Right renal cortex interstitium (tissue), 3 donors: Measurements from ENCODE around the gene REEP6. TPM values are rescaled to one million over a fixed set of nuclear protein-coding genes. Genes with fewer than 3 reads are reported as not detected.
"Not testable (repeated sequence)": the region's sequence is repeated elsewhere in the genome, so short reads cannot be mapped to it uniquely, and the experiment has no call there.

ENCODE experiments used
- DNase-seq, 3 donors: peaks; one replicate each; pipeline ENCODE4 v3.0.0-alpha.2; 2013; ENCODE audit warnings: low read depth in 3 of 3, low spot score in 2 of 3
- polyA plus RNA-seq, 3 donors: library from polyadenylated mRNA; unstranded; fragments of 120-200 nt; gene quantifications; one replicate each; pipeline ENCODE4 v1.2.1, GENCODE V29; 2013; ENCODE audit not compliant: insufficient read length in 3 of 3

Gene REEP6
- polyA plus RNA-seq, 3 donors: 9.0 to 16.3 (median 13.3) TPM

DNA sequence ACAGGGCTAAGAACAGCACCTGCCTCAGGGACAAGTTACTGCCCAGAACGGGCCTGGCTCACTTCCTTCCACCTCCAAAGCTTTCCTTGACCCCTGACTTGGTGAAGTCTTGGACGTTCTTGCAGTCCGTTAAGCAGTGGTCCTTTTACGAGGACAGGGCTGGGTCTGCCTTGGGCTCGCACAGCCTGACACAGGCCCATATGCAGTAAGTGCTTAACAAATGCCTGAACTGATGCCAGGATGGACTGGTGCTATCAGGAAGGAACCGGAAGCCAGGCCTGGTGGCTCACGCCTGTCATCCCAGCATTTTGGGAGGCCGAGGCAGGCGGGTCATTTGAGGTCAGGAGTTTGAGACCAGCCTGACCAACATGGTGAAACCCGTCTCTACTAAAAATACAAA is 31.1 kb downstream of the REEP6 start:
- no peak for DNase-seq

DNA sequence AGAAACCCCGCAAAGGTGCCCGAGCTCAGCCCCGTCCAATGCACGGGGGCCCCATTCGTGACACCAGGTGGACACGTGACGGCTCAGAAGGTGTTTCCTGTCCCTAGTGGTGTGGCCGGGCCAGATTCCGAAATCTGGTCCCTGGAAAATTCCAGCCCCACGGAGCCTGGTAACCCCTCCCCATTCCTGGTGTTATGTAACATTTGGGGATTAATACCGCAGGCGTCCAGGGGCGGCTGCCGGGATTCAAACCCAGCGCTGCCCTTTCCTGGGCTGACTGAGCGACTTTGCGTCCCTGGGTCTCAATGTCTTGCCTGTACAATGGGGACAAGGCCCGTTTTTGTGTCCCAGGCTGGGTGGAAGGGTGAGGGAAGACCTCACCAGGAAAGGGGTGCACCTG is 31.9 kb downstream of the REEP6 start:
- no peak for DNase-seq

DNA sequence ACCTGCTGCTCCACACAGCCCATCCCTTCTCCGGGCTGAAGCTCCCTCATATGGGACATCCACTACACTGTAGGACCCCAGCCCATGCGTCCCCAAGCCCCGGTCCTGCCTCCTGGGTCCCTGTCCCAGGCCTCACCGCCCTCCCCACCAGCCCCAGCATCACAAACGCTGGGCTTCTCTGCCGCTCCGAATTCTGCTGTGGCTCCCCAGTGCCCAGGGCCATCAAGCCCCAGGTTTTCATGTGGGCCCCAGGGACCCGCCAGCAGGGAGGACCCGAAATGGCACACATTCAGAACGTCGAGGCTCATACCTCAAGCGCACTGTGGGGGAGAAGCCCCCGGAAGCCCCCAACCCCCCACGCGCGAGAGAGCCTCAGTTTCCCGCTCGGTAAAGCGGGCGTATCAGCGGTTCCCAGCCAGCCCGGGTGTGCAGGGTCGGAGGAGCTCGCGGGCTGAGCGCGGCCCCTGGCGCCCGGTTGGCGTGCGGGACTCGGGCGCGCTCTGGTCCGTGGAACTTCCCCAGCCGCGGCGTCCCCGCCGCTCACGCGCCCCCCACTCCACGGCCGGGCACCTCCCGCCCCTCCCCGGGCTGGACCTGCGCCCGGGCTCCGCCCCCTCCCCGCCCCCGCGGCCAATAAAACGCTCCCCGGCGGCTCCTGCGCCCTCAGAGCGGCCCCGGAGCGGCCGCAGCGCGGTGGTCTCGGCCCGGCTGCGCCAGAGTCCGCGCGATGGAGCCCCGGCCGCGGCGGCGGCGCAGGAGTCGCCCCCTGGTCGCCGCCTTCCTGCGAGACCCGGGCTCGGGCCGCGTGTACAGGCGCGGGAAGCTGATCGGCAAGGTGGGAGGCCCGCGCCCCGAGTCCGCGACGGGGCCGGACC is 32.7 kb downstream of the REEP6 start, which contains the start of gene PLK5:
TSS of gene PLK5 (plus strand) at position 666 of the 875 bp plus-strand sequence. CDS start 2,920 bp downstream, outside the sequence.
- DNase-seq: no peak

DNA sequence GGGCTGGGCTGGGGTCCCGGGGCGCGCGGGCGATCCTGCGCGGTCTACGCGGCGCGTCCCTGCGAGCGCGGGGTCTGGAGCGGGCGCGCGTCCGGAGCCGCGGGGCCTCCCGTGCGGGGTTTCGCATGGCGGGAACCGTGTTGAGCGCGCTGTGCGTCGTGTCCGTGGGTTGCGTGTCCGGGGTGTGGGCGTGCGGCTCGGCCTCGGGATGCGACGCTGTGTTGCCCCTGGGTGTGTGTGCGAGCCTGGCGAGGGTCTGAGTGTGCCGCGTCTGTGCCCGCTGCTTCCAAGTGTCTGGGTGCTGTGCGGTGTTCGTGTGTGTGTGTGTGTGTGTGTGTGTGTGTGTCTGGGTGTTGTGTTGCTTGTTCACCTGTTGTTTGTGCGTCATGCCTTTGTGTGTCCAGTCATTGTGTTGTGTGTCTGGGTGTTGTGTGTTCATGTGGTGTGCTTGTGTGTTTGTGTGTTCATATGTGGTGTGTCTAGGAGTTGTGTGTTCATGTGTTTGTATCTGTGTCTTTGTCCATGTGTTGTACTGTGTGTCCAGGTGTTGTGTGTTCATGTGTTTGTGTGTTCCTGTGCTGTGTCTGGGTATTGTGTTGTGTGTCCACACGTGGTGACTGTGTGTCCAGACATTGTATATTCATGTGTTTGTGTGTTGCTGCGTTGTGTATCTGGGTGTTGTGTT is 33.4 kb downstream of the REEP6 start:
- DNase-seq: no peak

DNA sequence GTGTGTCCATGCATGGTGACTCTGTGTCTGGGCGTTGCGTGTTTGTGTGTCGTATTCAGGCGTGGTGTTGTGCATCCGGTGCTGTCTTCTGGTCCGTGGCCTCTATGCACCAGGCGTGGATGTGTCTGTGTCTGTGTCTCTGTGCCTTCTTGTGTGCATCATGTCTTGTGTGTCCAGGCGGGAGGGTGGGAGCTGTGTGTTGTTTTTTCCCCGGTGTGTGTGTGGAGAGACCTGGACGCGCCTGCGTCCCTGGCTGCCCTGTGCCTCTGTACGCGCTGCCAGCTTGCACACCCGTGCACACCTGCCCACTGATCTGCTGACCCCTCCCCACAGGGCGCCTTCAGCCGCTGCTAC is 34.0 kb downstream of the REEP6 start:
- DNase-seq: no peak

DNA sequence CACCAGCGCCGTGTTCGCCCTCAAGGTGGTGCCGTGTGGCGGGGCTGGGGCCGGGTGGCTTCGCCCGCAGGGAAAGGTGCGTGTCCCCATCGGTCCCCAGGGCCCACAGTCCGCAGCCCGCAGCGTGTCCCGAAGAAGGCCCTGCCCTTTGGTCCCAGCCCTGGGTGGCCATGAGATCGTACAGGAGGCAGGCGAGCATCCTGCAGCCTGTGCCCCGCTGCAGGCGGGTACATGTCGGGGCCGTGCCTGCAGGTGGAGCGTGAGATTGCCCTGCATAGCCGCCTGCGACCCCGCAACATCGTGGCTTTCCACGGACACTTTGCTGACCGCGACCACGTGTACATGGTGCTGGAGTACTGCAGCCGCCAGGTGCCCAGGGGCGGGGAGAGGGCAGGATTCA is 34.4 kb downstream of the REEP6 start:
- no peak for DNase-seq

DNA sequence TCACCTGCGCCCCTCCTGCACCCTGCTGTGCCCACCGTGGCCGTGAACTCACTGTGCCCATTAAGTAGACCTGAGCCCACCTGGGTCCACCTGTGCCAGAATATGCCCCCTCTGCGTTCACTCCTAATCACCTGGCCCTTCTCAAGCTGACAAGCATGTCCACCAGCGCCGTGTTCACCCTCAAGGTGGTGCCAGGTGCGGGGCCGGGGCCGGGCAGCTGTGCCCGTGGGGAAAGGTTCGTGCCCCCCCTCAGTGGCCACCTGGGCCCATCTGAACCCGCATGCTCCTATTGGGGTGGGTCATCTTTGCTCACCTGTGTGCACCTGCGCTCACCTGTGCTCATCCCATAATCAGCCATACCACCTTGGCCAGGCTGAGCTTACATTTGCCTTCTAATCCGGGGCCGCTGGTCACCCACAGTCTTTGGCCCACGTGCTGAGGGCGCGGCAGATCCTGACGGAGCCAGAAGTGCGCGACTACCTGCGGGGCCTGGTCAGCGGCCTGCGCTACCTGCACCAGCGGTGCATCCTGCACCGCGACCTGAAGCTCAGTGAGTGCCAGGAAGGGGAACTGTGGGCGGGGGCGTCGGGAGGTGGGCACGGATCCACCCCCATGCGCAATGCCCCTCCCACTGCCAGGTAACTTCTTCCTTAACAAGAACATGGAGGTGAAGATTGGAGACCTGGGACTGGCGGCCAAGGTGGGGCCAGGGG is 35.2 kb downstream of the REEP6 start:
- no peak for DNase-seq

DNA sequence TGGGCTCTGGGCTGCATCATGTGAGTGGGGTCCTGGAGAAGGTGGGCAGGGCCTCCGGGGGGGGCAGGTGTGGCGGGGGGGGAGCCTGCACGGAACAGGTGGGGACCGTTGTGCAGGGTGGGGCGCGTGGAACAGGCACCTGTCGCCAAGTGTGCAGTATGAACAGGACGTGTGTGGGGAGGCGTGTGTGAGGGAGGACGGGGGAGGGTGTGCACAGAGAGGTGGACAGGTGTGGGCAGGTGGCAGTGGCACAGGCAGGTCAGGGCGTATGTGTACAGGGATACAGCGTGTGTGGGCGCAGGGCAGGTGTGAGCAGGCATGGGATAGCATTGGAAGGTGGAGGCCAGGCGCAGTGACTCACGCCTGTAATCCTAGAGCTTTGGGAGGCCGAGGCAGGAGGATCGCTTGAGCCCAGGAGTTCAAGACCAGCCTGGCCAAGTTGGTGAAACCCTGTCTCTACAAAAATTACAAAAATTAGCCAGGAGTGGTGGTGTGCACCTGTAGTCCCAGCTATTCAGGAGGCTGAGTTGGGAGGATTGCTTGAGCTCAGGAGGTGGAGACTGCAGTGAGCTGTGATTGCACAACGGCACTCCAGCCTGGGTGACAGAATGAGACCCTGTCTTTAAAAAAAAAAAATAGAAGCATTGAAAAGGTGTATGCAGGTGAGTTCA is 36.1 kb downstream of the REEP6 start:
- DNase-seq: no peak

DNA sequence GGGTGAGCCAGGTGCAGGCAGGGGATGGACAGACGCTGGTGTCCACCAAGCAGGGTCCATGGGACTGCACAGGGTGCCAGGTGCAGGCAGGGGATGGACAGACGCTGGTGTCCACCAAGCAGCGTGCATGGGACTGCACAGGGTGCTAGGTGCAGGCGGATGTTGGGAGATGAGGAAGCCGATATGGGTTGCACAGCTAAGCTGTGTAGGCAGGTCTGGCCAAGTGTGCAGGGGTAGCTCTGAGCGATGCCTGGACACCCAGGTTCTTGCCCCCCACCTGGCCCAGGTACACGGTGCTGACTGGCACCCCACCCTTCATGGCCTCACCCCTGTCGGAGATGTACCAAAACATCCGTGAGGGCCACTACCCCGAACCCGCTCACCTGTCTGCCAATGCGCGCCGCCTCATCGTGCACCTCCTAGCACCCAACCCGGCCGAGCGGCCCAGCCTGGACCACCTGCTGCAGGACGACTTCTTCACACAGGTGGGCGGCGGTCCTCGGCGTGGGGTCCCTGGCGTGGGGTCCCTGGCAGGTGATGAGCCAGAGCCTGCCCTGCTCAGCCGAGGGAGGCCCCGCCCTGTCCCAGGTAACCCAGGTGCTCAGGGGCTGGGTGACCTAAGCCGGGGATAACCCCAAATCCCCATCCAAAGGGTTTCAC is 36.8 kb downstream of the REEP6 start:
- DNase-seq: no peak

DNA sequence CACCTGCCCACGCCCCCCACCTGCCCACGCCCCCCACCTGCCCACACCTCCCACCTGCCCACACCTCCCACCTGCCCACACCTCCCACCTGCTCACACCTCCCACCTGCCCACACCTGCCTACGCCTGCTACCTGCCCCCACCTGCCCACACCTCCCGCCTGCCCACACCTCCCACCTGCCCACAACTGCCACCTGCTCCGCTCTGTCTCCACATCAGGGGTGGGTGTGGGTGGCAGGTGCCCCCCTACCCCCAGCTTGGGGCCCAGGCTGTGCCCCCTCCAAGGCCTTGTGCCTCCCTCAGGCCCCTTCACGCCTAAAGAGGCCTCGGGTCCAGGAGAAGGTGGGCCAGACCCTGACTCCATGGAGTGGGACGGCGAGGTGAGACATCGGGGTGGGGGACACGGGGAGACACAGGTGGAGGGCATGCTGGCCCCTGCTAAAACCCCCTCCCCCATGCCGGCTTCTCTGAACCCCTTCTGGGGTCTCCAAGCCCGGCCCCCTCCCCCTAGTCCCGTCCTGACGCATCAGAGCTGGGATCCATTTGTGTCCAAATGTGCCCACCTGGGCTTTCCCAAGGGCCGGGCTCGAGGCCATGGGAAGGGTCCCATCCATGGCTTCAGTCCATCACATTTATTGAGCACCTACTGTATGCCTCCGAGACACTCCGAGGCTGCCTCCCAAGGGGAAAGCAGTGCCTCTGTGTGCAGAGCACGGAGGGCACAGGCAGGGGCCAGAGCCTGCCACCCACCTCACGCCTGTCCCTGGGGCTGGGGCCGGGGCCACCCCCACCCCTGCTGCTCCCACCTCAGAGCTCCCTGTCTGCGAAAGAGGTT is 37.8 kb downstream of the REEP6 start:
- no peak for DNase-seq

DNA sequence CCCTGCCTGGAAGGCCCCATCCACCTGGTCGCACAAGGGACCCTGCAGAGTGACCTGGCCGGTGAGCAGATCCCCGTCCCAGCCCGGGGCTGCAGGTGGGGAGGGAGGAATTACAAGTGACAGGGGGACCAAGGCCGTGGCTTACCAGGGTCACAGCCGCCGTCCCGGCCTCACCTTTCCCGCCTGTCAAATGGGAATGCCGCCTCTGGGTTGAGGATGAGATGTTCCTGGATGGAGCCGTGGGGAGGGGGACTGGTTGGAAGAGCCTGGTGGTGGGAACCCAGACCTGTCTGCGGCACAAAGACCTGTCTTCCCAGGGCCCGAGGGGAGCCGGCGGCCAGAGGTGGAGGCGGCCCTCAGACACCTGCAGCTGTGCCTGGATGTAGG is 38.4 kb downstream of the REEP6 start:
- no peak for DNase-seq

DNA sequence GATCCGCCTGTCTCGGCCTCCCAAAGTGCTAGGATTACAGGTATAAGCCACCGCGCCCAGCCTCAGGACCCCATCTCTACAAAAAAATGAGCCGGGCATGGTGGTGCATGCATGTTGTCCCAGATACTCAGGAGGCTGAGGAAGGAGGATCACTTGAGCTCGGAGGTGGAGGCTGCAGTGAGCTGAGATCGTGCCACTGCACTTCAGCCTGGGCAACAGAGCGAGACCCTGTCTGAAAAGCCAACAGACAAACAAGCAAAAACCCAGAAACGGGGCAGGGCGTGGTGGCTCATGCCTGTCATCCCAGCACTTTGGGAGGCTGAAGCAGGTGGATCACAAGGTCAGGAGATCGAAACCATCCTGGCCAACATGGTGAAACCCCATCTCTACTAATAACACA is 39.9 kb downstream of the REEP6 start:
- not testable (repeated sequence) for DNase-seq

DNA sequence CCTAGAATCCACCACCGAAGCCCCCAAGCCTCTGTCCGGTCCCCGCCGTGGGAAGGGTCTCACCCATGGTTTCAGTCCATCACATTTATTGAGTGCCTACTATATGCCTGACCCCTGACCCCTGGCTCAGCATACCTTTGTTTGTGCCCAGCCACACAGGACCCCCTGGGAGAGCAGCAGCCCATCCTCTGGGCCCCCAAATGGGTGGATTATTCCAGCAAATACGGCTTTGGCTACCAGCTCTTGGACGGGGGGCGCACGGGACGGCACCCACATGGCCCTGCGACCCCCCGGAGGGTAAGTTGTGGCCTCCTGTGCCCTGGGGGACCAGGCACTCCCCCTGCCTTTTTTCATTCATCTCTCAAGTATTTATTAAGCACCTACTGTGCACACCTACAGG is 40.6 kb downstream of the REEP6 start:
- DNase-seq: no peak

DNA sequence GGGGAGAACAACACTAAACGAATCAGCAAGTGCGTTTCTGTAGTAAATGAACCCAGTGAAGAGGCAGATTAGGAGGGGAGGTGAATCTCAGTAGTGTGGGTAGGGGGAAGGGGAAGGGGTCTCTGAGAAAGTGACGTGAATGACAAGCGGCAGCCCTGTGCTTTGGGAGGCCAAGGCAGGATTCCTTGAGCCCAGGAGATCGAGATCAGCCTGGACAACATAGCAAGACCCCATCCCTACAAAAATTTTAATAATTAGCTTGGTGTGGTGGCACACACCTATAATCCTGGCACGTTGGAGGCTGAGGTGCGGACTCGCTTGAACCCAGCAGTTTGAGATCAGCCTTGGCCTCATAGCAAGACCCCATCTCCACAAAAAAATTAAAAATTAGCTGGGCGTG is 41.0 kb downstream of the REEP6 start:
- no peak for DNase-seq

DNA sequence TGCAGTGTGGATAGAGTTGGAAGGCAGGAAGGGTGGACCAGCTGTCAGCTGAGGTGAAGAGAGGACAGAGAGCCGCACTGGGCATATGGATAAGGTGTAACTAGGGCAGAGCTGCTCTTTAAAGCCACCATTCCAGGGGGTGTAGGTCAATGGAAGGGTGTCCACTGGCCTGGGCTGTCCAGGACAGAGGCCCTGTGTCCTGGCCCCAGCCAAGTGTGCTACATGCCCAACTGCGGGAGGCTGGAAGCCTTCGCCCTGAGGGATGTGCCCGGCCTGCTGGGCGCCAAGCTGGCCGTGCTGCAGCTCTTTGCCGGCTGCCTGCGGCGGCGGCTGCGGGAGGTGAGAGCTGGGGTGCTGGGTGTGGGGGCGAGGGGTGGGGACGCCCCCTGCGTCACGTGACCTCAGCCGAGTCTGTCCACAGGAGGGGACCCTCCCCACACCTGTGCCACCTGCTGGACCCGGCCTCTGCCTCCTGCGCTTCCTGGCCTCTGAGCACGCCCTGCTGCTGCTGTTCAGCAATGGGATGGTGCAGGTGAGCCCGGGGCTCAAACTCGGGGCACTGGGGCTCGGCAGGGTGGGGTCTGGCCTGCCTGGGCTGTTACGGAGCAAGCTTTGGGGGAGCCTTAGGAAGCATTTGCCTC is 42.6 kb downstream of the REEP6 start:
- no peak for DNase-seq

DNA sequence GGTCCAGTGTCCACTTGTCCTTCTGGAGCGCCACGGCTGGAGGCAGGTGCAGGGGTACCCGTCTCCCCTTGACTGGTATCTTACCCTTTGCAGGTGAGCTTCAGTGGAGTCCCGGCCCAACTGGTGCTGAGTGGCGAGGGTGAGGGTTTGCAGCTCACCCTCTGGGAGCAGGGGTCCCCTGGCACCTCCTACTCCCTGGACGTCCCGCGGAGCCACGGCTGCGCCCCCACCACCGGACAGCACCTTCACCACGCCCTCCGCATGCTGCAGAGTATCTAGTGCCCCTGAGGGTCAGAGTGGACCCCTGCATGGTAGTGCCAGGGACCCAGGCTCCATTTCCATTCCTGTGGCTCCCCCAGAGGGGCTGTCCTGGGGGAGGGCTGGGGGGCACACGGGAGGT is 44.0 kb downstream of the REEP6 start:
- DNase-seq: no peak

DNA sequence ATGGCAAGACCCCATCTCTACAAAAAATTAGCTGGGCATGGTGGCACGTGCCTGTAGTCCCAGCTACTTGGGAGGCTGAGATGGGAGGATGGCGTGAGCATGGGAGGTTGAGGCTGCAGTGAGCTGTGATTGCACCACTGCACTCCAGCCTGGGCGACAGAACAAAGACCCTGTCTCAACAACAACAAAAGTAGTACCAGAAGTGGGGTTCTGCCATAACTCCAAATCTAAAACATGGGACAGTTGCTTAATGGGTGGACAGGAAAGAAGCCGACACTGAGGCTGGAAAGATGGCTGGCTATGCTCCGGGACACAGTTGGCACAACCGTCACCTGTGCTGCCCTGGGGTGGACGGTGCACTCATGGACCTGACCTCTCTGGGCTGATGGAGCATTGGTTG is 44.7 kb downstream of the REEP6 start:
- DNase-seq: not testable (repeated sequence)

DNA sequence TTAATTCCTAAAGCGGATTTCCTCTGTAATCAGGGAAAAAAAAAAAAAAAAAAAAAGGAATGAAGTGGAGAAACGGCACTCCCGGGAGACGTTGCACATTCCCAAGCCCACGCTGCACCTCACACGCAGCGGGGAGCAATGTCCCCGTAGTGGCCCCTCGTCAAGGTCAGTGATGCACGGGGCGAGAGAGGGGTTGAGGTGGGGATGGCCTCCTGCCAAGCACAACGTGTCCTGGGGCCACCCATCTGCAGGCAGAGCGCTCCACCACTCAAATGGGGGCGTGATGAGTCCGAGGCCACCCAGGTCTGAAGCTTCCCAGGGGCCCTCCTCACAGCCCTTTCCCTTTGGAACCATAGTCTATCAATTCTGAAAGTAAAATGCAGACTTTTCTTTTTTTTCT is 48.0 kb downstream of the REEP6 start:
- no peak for DNase-seq

DNA sequence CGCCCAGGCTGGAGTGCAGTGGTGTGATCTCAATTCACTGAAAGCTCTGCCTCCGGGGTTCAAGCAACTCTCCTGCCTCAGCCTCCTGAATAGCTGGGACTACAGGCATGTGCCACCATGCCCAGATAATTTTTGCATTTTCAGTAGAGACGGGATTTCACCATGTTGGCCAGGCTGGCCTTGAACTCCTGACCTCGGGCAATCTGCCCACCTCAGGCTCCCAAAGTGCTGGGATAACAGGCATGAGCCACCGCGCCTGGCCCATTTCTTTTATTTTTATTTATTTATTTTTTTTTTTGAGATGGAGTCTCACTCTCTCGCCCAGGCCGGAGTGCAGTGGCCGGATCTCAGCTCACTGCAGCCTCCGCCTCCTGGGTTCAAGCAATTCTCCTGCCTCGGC is 48.8 kb downstream of the REEP6 start:
- DNase-seq: not testable (repeated sequence)
